ENCODE measurements around the gene POP4. TPM values are rescaled to one million over a fixed set of nuclear protein-coding genes. Genes with fewer than 3 reads are reported as not detected.

The POP4 gene
- total and polyA plus RNA-seq, 2 of the 13 experiments (the other 11 are each of a cell fraction or from before 2014, with no cell fraction given) = 32.2 to 84.0 TPM

GRCh38 chr19:29629836-29630534 lies 23.9 kb downstream of the POP4 start (continued):
- TF ChIP-seq ATF6 (CRISPR knock-in tag; conservative IDR thresholded peaks at IDR 0.05) (no peak), NONO (IDR thresholded peaks at IDR 0.05) (no peak), NONO (CRISPR knock-in tag; conservative IDR thresholded peaks at IDR 0.05) (no peak), PCBP2 (optimal IDR thresholded peaks at IDR 0.05; ENCODE audit: low read depth, low read length, poor library complexity, severe bottlenecking) (no peak), ZNF503 (CRISPR knock-in tag; IDR thresholded peaks at IDR 0.05) (no peak), SOX13 (IDR thresholded peaks at IDR 0.05) (no peak), SOX13 (CRISPR knock-in tag; conservative IDR thresholded peaks at IDR 0.05 in 1 of 2, IDR thresholded peaks at IDR 0.05 in 1 of 2) (no peak), ZNF879 (CRISPR knock-in tag; IDR thresholded peaks at IDR 0.05) (no peak)

GRCh38 chr19:29630655-29631054 lies 24.6 kb downstream of the POP4 start:
- Histone ChIP-seq H3K27ac (ENCODE audit: extremely low read length, insufficient read depth, low read length) (no peak overlapping the region), H3K4me3 (replicated peaks in 1 of 3; ENCODE audit: insufficient read depth in 1 of 3, low read depth in 2 of 3, low read length in 3 of 3) (no peak overlapping the region), H3K9ac (ENCODE audit: insufficient read depth, low read depth, low read length) (no peak overlapping the region), H3K27me3 (ENCODE audit: control insufficient read depth in 1 of 2, insufficient read depth in 2 of 2, low read length in 2 of 2) (peaks cover 0 to 9% of the 10 kb centered on the region in 2 experiments; a peak in 2 of 5 replicates), H3K4me2 (ENCODE audit: low read depth, low read length) (no peak overlapping the region), H3K4me1 (ENCODE audit: insufficient read depth, low read length) (peaks cover 12% of the 10 kb centered on the region), H3K36me3 (replicated peaks in 1 of 2; ENCODE audit: control insufficient read depth in 1 of 2, insufficient read depth in 2 of 2, low read length in 2 of 2) (no peaks in the 10 kb centered on the region), H4K20me1 (ENCODE audit: insufficient read depth, low read length) (no peaks in the 10 kb centered on the region), H2AFZ (ENCODE audit: low read length) (no peak overlapping the region), H3K79me2 (ENCODE audit: insufficient read depth, low read length) (no peaks in the 10 kb centered on the region), H3K9me3 (ENCODE audit: low read length) (no peaks in the 10 kb centered on the region)
- ATAC-seq (no peak), FAIRE-seq (no peak), DNase-seq (ENCODE audit: low spot score) (no peak)
- TF ChIP-seq TEAD3 (CRISPR knock-in tag; optimal IDR thresholded peaks at IDR 0.05; ENCODE audit: borderline replicate concordance) (peak; percentile 19), ZNF513 (CRISPR knock-in tag; conservative IDR thresholded peaks at IDR 0.05) (no peak), ZNF329 (CRISPR knock-in tag; IDR thresholded peaks at IDR 0.05; ENCODE audit: low read depth) (0 out of 2 replicates have a peak, but pooled peaks have one; percentile 32)
- intact Hi-C loops (cut with micrococcal nuclease; ENCODE audit: unreplicated experiment) = no loop called here
- POLR2A ChIA-PET = no interaction called here
- in situ Hi-C loops (cut with HindIII; ENCODE audit: extremely low pct_ligation_motif_present, low pct_unique_long_range_greater_than_20kb) = no loop called here
- BruUV-seq (replicated peaks) = no TSS peak
- CTCF ChIA-PET (ENCODE audit: low intra/inter-chr PET ratio, low total read pairs) = no interaction called here
- WGBS (ENCODE audit: low lambda C conversion rate) = 33% methylated on average over 2 of the region's 2 CpGs
